Pancreas (tissue), 10 donors: ENCODE results near the gene PGBD4. TPM values are rescaled to one million over a fixed set of nuclear protein-coding genes. Genes with fewer than 3 reads are reported as not detected.

Experiments used
- ATAC-seq, 4 donors: fragments of 200-7000 bp; cut with Tn5 transposase; one replicate each; pipeline versions ENCODE4 v1.8.0 to v1.9.1; 2020; ENCODE audit warnings: mild to moderate bottlenecking in 4 of 4, moderate library complexity in 4 of 4
- DNase-seq, 6 donors: peaks; one replicate each; pipeline ENCODE4 v3.0.0-alpha.2; 2020
- FAIRE-seq: peaks from 2 replicates; lab custom pipeline; 2012; peaks lifted over from hg19 to GRCh38; lab: Jason Lieb, UNC
- H3K27ac ChIP-seq, 4 donors: fragments of 200-600 bp; sonication (generic); 1 replicate in 3 of 4; 2 replicates in 1 of 4; pipeline versions ENCODE4 v1.5.0 to v1.8.0; 2020
- H3K27me3 ChIP-seq, 4 donors: fragments of 200-600 bp; one replicate each; pipeline ENCODE4 v1.8.0; 2021
- H3K36me3 ChIP-seq, 3 donors: fragments of 200-600 bp; sonication (generic) in 1 of 3; one replicate each; pipeline versions ENCODE4 v1.5.0 to v1.8.0; 2020 to 2021
- H3K4me1 ChIP-seq, 3 donors: fragments of 200-600 bp; one replicate each; pipeline ENCODE4 v1.8.0; 2021
- H3K4me3 ChIP-seq, 4 donors: fragments of 200-600 bp; sonication (generic) in 2 of 4; one replicate each; pipeline versions ENCODE4 v1.5.0 to v1.8.0; 2020 to 2021
- H3K9me3 ChIP-seq, 4 donors: fragments of 200-600 bp; one replicate each; pipeline ENCODE4 v1.8.0; 2021
- WGBS, 2 donors: extraction: QIAGEN DNeasy Blood & Tissue Kit; methylation state at CpG; one replicate each; pipeline ENCODE4 v1.1.7; 2013; 5-methylcytosine and 5-hydroxymethylcytosine counted together
- intact Hi-C, 3 donors: fragments of 100-400 bp; cut with DNase I; formaldehyde crosslinking; loops; one replicate each; pipeline versions ENCODE4 v1.11.1 to v1.14.2; 2022
- polyA plus RNA-seq, 2 donors: library from polyadenylated mRNA; stranded (reverse); fragments of 200-250 nt; gene quantifications; one replicate each; pipeline ENCODE4 v1.2.3, GENCODE V29; 2013
- total RNA-seq, 6 donors: library from RNA; stranded (reverse); fragmentation: NEBNext Ultra II Directional in 4 of 6; extraction: Animal tissue kit (Norgen Biotek cat#: 25700) in 4 of 6; gene quantifications; one replicate each; pipeline versions ENCODE4 v1.2.1 to v1.2.4, GENCODE V29; 2021 to 2023
- TF ChIP-seq, protein P1 (sequence below), 4 donors: fragments of 200-600 bp; sonication (generic) in 3 of 4; IDR thresholded peaks; one replicate each; pipeline versions ENCODE4 v1.5.0 to v1.8.0; 2021; ENCODE audit warnings: antibody characterized with exemption in 4 of 4
- donor health status: healthy with polysubstance abuse.
- donor health status: DM: no; HTN: no; CAD: no; lungs with moderate emphysema.
- donor health status: DM: no; HTN: no; CAD: no.
- donor health status: control.
- donor health status: control.
- donor health status: Bipolar disorder and iron deficiency.
- donor health status: DM: yes; HTN: yes; CAD: no.
- donor health status: DM: no; HTN: no; CAD: no.
- donor health status: DM: no; HTN: no; CAD: no.
- donor health status: DM: yes; HTN: yes; CAD: no.

PGBD4 gene
- total and polyA plus RNA-seq, 8 donors, result 0.37 to 1.1 (median 0.59) TPM

DNA sequence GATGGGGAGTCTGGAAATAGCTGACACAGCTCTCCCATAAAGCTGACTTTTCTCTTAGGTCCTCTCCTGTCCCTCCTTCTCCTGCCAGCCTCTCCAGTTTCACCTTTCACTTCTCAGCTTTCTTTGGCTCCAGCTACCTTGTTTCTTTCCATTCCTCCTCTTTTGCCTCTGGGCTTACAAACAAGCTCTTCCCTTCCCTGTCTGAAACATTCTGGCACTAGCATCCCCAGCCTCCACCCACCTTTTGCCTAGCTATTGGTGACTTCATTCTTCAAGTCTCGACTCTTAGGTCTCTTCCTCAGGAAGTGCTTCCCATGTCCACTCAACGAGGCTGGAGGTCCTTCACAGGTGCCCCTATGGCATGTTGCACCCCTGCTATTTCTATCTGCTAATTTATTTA lies 42.4 kb upstream of the PGBD4 start:
- DNase-seq (no peak), ATAC-seq (no peak), FAIRE-seq (no peak)
- TF ChIP-seq, protein P1, sequence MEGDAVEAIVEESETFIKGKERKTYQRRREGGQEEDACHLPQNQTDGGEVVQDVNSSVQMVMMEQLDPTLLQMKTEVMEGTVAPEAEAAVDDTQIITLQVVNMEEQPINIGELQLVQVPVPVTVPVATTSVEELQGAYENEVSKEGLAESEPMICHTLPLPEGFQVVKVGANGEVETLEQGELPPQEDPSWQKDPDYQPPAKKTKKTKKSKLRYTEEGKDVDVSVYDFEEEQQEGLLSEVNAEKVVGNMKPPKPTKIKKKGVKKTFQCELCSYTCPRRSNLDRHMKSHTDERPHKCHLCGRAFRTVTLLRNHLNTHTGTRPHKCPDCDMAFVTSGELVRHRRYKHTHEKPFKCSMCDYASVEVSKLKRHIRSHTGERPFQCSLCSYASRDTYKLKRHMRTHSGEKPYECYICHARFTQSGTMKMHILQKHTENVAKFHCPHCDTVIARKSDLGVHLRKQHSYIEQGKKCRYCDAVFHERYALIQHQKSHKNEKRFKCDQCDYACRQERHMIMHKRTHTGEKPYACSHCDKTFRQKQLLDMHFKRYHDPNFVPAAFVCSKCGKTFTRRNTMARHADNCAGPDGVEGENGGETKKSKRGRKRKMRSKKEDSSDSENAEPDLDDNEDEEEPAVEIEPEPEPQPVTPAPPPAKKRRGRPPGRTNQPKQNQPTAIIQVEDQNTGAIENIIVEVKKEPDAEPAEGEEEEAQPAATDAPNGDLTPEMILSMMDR (IDR thresholded peaks at IDR 0.05), result no peak
- Histone ChIP-seq H3K36me3 (no peaks in the 10 kb centered on the region), H3K27ac (no peak overlapping the region), H3K9me3 (no peaks in the 10 kb centered on the region), H3K4me1 (no peaks in the 10 kb centered on the region), H3K4me3 (no peak overlapping the region), H3K27me3 (no peaks in the 10 kb centered on the region)
- intact Hi-C loops, result no loop called here
- 26 to 43% methylated on average over 2 of the region's 2 CpGs for WGBS, 2 donors

DNA sequence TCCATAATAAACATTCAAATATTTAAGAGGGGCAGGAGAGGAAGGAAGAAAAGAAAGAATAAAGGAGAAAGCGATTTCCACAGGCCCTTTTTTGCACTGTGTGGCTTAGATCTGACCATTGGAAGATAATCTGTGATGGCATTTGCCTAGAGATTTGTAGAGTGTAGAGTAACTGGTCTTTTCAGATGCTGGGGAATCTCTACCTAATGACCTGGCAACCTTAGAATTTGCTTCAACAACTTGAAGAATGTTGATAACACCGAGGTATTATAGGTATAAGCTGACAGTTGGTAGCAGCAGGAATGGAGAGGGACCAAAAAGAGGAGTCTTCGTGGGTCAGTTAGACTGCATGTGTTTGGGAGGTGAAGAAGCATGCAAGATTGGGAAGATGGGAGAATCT lies 41.9 kb upstream of the PGBD4 start:
- H3K4me1 ChIP-seq, result no peaks in the 10 kb centered on the region
- ATAC-seq (no peak), FAIRE-seq (no peak), DNase-seq (no peak)
- H3K36me3 ChIP-seq, result no peaks in the 10 kb centered on the region
- H3K27me3 ChIP-seq, result no peaks in the 10 kb centered on the region
- intact Hi-C loops, result loop anchor here in 1 of 3 donors (5.0 kb wide), 1 partner anchor 147 kb away; no protein-coding TSS in a partner anchor
- H3K9me3 ChIP-seq, result no peaks in the 10 kb centered on the region
- WGBS, 2 donors, result 33 to 41% methylated on average over 3 of the region's 3 CpGs
- H3K4me3 ChIP-seq, result no peak overlapping the region
- TF ChIP-seq, protein P1 (IDR thresholded peaks at IDR 0.05), result no peak
- no peak overlapping the region for H3K27ac ChIP-seq

GRCh38 chr15:34064438-34064837 lies 37.4 kb upstream of the PGBD4 start:
- no peak overlapping the region for H3K27ac ChIP-seq
- H3K36me3 ChIP-seq, result no peaks in the 10 kb centered on the region
- no peaks in the 10 kb centered on the region for H3K9me3 ChIP-seq
- ATAC-seq (no peak), FAIRE-seq (no peak), DNase-seq (no peak)
- intact Hi-C loops, result loop anchor here in 1 of 3 donors (5.0 kb wide), 1 partner anchor 143 kb away; no protein-coding TSS in a partner anchor
- WGBS, 2 donors, result 0% methylated on average over 1 of the region's 1 CpG
- TF ChIP-seq, protein P1 (IDR thresholded peaks at IDR 0.05), result no peak
- no peaks in the 10 kb centered on the region for H3K27me3 ChIP-seq
- H3K4me1 ChIP-seq, result no peaks in the 10 kb centered on the region
- H3K4me3 ChIP-seq, result no peak overlapping the region

DNA sequence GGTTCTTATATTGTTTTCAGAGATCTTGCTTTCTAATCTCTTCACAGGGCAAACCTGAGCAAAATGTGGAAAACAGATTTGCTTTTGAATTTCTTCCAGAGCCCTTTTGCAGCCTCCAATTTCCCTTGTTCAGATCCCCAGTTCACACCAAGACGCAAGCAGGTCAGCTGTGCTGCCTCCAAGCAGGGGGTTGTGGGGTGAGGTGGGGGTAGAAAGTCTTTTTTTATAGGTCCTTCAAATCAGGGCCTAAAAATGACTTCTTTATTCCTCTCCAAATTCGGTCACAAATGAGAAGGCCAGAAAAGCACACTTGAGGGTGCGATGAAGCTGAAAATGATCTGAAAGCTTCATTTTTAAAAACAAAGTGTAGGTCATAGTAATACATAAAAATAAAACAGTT lies 36.6 kb upstream of the PGBD4 start:
- no peak for FAIRE-seq
- Histone ChIP-seq H3K27ac (no peak overlapping the region), H3K4me1 (no peaks in the 10 kb centered on the region), H3K36me3 (no peaks in the 10 kb centered on the region), H3K4me3 (no peak overlapping the region), H3K9me3 (no peaks in the 10 kb centered on the region), H3K27me3 (no peaks in the 10 kb centered on the region)
- TF ChIP-seq, protein P1 (IDR thresholded peaks at IDR 0.05), result no peak
- no peak for ATAC-seq
- DNase-seq, result no peak
- 83% methylated on average over 3 of the region's 3 CpGs for WGBS, 2 donors
- intact Hi-C loops, result no loop called here

DNA sequence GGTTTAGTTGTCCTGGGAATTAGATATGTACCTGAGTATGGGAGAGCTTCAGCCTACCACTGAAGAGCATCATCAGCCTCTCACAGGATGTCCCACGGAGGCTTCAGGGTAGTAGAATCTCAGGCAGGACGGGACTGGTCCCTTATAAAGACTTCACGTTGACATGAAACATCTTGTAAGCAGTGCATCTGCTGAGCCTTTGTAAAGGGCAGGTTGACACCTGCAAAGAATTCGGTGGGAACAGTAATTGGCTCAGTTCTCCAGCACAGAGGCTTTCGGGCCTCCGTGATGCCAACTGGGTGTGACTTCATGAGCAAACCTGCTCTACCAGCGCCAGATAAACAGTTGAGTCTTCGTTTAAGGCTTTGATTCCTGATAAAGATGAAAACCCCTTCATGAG lies 35.9 kb upstream of the PGBD4 start:
- no peaks in the 10 kb centered on the region for H3K9me3 ChIP-seq
- FAIRE-seq (no peak), DNase-seq (no peak), ATAC-seq (no peak)
- H3K4me3 ChIP-seq, result no peak overlapping the region
- H3K4me1 ChIP-seq, result no peaks in the 10 kb centered on the region
- no peaks in the 10 kb centered on the region for H3K36me3 ChIP-seq
- 64 to 67% methylated on average over 8 of the region's 8 CpGs for WGBS, 2 donors
- no peak overlapping the region for H3K27ac ChIP-seq
- intact Hi-C loops, result no loop called here
- TF ChIP-seq, protein P1 (IDR thresholded peaks at IDR 0.05), result no peak
- no peaks in the 10 kb centered on the region for H3K27me3 ChIP-seq
